H1 (cell line): ENCODE data around the gene KYNU. TPM values are rescaled to one million over a fixed set of nuclear protein-coding genes. Genes with fewer than 3 reads are reported as not detected.

ENCODE experiments used
- CTCF ChIA-PET: fragments of 300-600 bp; sonication (Branson Sonifier 250); formaldehyde crosslinking; loops from one replicate; lab custom pipeline; 2021; ENCODE audit not compliant: partially characterized antibody; lab: Charles Lee
- POLR2A ChIA-PET: fragments of 300-600 bp; sonication (Branson Sonifier 250); formaldehyde crosslinking; loops from one replicate; lab custom pipeline; 2021; ENCODE audit warnings: inconsistent platforms; ENCODE audit not compliant: partially characterized antibody; lab: Charles Lee
- DNase-seq, 2 experiments: peaks; one replicate each; pipeline versions ENCODE4 v3.0.0 to v3.0.0-alpha.2; 2010 to 2022; ENCODE audit warnings: low spot score in 2 of 2, low read depth in 1 of 2, mixed read lengths in 1 of 2
- FAIRE-seq: peaks from 2 replicates; lab custom pipeline; 2011; peaks lifted over from hg19 to GRCh38; lab: Jason Lieb, UNC
- H2AFZ ChIP-seq: 2 replicates; pipeline ENCODE4 v1.8.1; 2012; ENCODE audit warnings: low read length, inconsistent platforms
- H2AK5ac ChIP-seq: 2 replicates; pipeline ENCODE4 v1.6.1; 2013; ENCODE audit warnings: low read depth, low read length
- H2BK120ac ChIP-seq: replicated peaks from 2 replicates; pipeline ENCODE3; 2013; ENCODE audit warnings: low read depth, low read length, inconsistent platforms
- H2BK12ac ChIP-seq: 2 replicates; pipeline ENCODE4 v1.6.1; 2013; ENCODE audit warnings: low read depth, low read length
- H2BK15ac ChIP-seq: 2 replicates; pipeline ENCODE4 v1.6.1; 2013; ENCODE audit warnings: low read length
- H2BK20ac ChIP-seq: 2 replicates; pipeline ENCODE4 v1.6.1; 2013; ENCODE audit warnings: low read length
- H2BK5ac ChIP-seq: 2 replicates; pipeline ENCODE4 v1.6.1; 2013; ENCODE audit warnings: low read depth, low read length
- H3K14ac ChIP-seq: 2 replicates; pipeline ENCODE4 v1.6.1; 2013; ENCODE audit warnings: inconsistent platforms; ENCODE audit not compliant: insufficient read length
- H3K18ac ChIP-seq: 2 replicates; pipeline ENCODE4 v1.6.1; 2013; ENCODE audit warnings: low read length; ENCODE audit errors: extremely low read depth
- H3K23ac ChIP-seq: 2 replicates; pipeline ENCODE4 v1.6.1; 2013; ENCODE audit warnings: inconsistent platforms; ENCODE audit not compliant: insufficient read length
- H3K23me2 ChIP-seq: 2 replicates; pipeline ENCODE4 v1.6.1; 2013; ENCODE audit warnings: low read depth, low read length
- H3K27ac ChIP-seq: 2 replicates; pipeline ENCODE4 v1.6.1; 2011; ENCODE audit warnings: low read depth, low read length, inconsistent platforms
- H3K27me3 ChIP-seq, 4 experiments: replicated peaks in 1 of 4; 1 replicate in 1 of 4; 2 replicates in 3 of 4; pipeline versions ENCODE4 v1.6.1 to v1.8.1; 2011 to 2013; ENCODE audit warnings: low read length in 3 of 4, mild to moderate bottlenecking in 3 of 4, inconsistent platforms in 2 of 4, mixed read lengths in 2 of 4, moderate library complexity in 1 of 4; ENCODE audit not compliant: control insufficient read depth in 3 of 4, insufficient read depth in 3 of 4; ENCODE audit errors: extremely low read depth in 1 of 4
- H3K36me3 ChIP-seq, 4 experiments: 2 replicates each; pipeline versions ENCODE4 v1.6.1 to v1.8.1; 2011 to 2013; ENCODE audit warnings: mild to moderate bottlenecking in 4 of 4, low read length in 3 of 4, moderate library complexity in 2 of 4, control low read depth in 1 of 4, inconsistent platforms in 1 of 4; ENCODE audit not compliant: insufficient read depth in 4 of 4, control insufficient read depth in 2 of 4
- H3K4ac ChIP-seq: replicated peaks from 2 replicates; pipeline ENCODE3; 2013; ENCODE audit warnings: low read length, low read depth, mixed read lengths, inconsistent platforms; ENCODE audit not compliant: insufficient read length
- H3K4me1 ChIP-seq, 4 experiments: replicated peaks in 1 of 4; 1 replicate in 1 of 4; 2 replicates in 3 of 4; pipeline versions ENCODE4 v1.6.1 to v1.8.1; 2011 to 2013; ENCODE audit warnings: low read length in 3 of 4, inconsistent platforms in 2 of 4, mixed read lengths in 1 of 4; ENCODE audit not compliant: insufficient read depth in 4 of 4, control insufficient read depth in 3 of 4
- H3K4me2 ChIP-seq, 2 experiments: 2 replicates each; pipeline versions ENCODE4 v1.6.1 to v1.8.1; 2011 to 2013; ENCODE audit warnings: low read depth in 2 of 2, low read length in 2 of 2, control low read depth in 1 of 2, inconsistent platforms in 1 of 2, mild to moderate bottlenecking in 1 of 2; ENCODE audit not compliant: insufficient read depth in 1 of 2
- H3K4me3 ChIP-seq, 4 experiments: fragments of 200-600, 300-600 bp in 1 of 4; sonication (generic), shearing (Covaris generic), sonication (Bioruptor Twin) in 1 of 4; 2 replicates each; pipeline versions ENCODE4 v1.5.1 to v1.8.1; 2011 to 2016; ENCODE audit warnings: low read length in 4 of 4, low read depth in 3 of 4, control low read depth in 2 of 4, inconsistent platforms in 2 of 4, mild to moderate bottlenecking in 2 of 4, mixed read lengths in 1 of 4, moderate library complexity in 1 of 4; ENCODE audit not compliant: insufficient read depth in 2 of 4; ENCODE audit errors: extremely low read depth in 1 of 4
- H3K56ac ChIP-seq: replicated peaks from 2 replicates; pipeline ENCODE3; 2013; ENCODE audit warnings: low read depth, mild to moderate bottlenecking, mixed read lengths, low read length, inconsistent platforms; ENCODE audit not compliant: insufficient read length
- H3K79me1 ChIP-seq: 2 replicates; pipeline ENCODE4 v1.6.1; 2013; ENCODE audit warnings: low read depth, low read length, control low read depth
- H3K79me2 ChIP-seq, 2 experiments: 2 replicates each; pipeline versions ENCODE4 v1.6.1 to v1.8.1; 2012 to 2013; ENCODE audit warnings: low read length in 2 of 2, mild to moderate bottlenecking in 2 of 2, inconsistent platforms in 1 of 2; ENCODE audit not compliant: insufficient read depth in 2 of 2, control insufficient read depth in 1 of 2
- H3K9ac ChIP-seq, 4 experiments: replicated peaks in 1 of 4; 1 replicate in 1 of 4; 2 replicates in 3 of 4; pipeline versions ENCODE4 v1.6.1 to v1.8.1; 2011 to 2013; ENCODE audit warnings: low read depth in 3 of 4, low read length in 3 of 4, control low read depth in 2 of 4, mild to moderate bottlenecking in 2 of 4, moderate library complexity in 2 of 4, inconsistent platforms in 1 of 4; ENCODE audit errors: extremely low read depth in 1 of 4
- H3K9me3 ChIP-seq, 2 experiments: 2 replicates each; pipeline versions ENCODE4 v1.6.1 to v1.8.1; 2012 to 2013; ENCODE audit warnings: mild to moderate bottlenecking in 2 of 2, moderate library complexity in 2 of 2, control low read depth in 1 of 2, inconsistent platforms in 1 of 2, low read depth in 1 of 2, low read length in 1 of 2, mixed read lengths in 1 of 2; ENCODE audit not compliant: insufficient read depth in 2 of 2
- H4K20me1 ChIP-seq, 2 experiments: replicated peaks in 1 of 2; 2 replicates each; pipeline versions ENCODE3 to v1.8.1; 2011 to 2013; ENCODE audit warnings: inconsistent platforms in 2 of 2, low read length in 2 of 2, mild to moderate bottlenecking in 1 of 2; ENCODE audit not compliant: insufficient read depth in 2 of 2, control insufficient read depth in 1 of 2
- H4K5ac ChIP-seq: 2 replicates; pipeline ENCODE4 v1.6.1; 2013; ENCODE audit warnings: low read length, low read depth, mixed read lengths, inconsistent platforms; ENCODE audit not compliant: insufficient read length
- H4K8ac ChIP-seq: 2 replicates; pipeline ENCODE4 v1.8.0; 2013; ENCODE audit warnings: mild to moderate bottlenecking, moderate library complexity, low read length, inconsistent platforms; ENCODE audit not compliant: insufficient read depth; ENCODE audit errors: extremely low read depth
- H4K91ac ChIP-seq: replicated peaks from 2 replicates; pipeline ENCODE3; 2013; ENCODE audit warnings: low read length, mixed read lengths, inconsistent platforms; ENCODE audit not compliant: insufficient read length
- BCL11A ChIP-seq, 2 experiments: IDR thresholded peaks; one replicate each; pipeline ENCODE4 v1.6.1; 2011; ENCODE audit warnings: low read depth in 2 of 2, low read length in 2 of 2, mild to moderate bottlenecking in 2 of 2
- BRCA1 ChIP-seq: IDR thresholded peaks from 2 replicates; pipeline ENCODE4 v1.6.1; 2012; ENCODE audit warnings: low read depth, low read length, improper control_type of control experiment
- CREB1 ChIP-seq: IDR thresholded peaks from 2 replicates; pipeline ENCODE4 v1.6.1; 2012; ENCODE audit warnings: inconsistent platforms
- JUN ChIP-seq: IDR thresholded peaks from 2 replicates; pipeline ENCODE4 v1.6.1; 2011; ENCODE audit warnings: low read depth, mild to moderate bottlenecking, improper control_type of control experiment, low read length
- PHF8 ChIP-seq: fragments of 200-600 bp; sonication (generic); conservative IDR thresholded peaks from 2 replicates; pipeline ENCODE4 v1.7.1; 2012; ENCODE audit warnings: low read depth, mild to moderate bottlenecking, inconsistent platforms, low read length, moderate library complexity
- SAP30 ChIP-seq: fragments of 300-600 bp; sonication (generic); IDR thresholded peaks from 2 replicates; pipeline ENCODE4 v1.7.1; 2012; ENCODE audit warnings: low read length, moderate library complexity, mild to moderate bottlenecking, inconsistent platforms; ENCODE audit not compliant: insufficient read depth, insufficient replicate concordance
- TBP ChIP-seq: IDR thresholded peaks from 2 replicates; pipeline ENCODE4 v1.6.1; 2011; ENCODE audit warnings: low read depth, low read length, improper control_type of control experiment
- TEAD4 ChIP-seq: IDR thresholded peaks from 2 replicates; pipeline ENCODE4 v1.6.1; 2012; ENCODE audit warnings: low read depth, low read length, inconsistent platforms, mixed read lengths
- ZNF274 ChIP-seq: IDR thresholded peaks from 2 replicates; pipeline ENCODE4 v1.7.0; 2012; ENCODE audit warnings: low read length, borderline replicate concordance; ENCODE audit errors: extremely low read depth
- WGBS, 2 experiments: shearing (Covaris generic) in 1 of 2; methylation state at CpG; one replicate each; pipeline versions ENCODE4 v1.1.6 to v1.1.7; 2013 to 2015; ENCODE audit warnings: low lambda C conversion rate in 2 of 2, mixed read lengths in 2 of 2, inconsistent platforms in 1 of 2, low coverage in 1 of 2, missing lambda C conversion rate in 1 of 2; ENCODE audit not compliant: insufficient replicate concordance in 2 of 2, insufficient coverage in 1 of 2, insufficient read length in 1 of 2; ENCODE audit errors: extremely low coverage in 1 of 2, missing lambda C conversion rate in 1 of 2; 5-methylcytosine and 5-hydroxymethylcytosine counted together
- polyA plus RNA-seq, 7 experiments: library from polyadenylated mRNA; depleted of rRNA in 3 of 7; stranded (reverse) in 5 of 7; unstranded in 2 of 7; fragments of >200 nt in 5 of 7; fragments of 200-250 nt in 2 of 7; gene quantifications; 1 replicate in 5 of 7; 2 replicates in 1 of 7; 4 replicates in 1 of 7; pipeline versions ENCODE4 v1.2.1 to v1.2.3, GENCODE V29; 2011 to 2013; ENCODE audit warnings: missing spikeins in 2 of 7, mixed read lengths in 2 of 7
- total RNA-seq: library from RNA; stranded (reverse); fragmentation: NEBNext Ultra II Directional; extraction: Animal tissue kit (Norgen Biotek cat#: 25700); gene quantifications from 2 replicates; pipeline ENCODE4 v1.2.1, GENCODE V29; 2021

Gene KYNU
- total and polyA plus RNA-seq, 2 of the 8 experiments (the other 6 are each of a cell fraction or from before 2014, with no cell fraction given), result 0.09 to 0.13 TPM

DNA sequence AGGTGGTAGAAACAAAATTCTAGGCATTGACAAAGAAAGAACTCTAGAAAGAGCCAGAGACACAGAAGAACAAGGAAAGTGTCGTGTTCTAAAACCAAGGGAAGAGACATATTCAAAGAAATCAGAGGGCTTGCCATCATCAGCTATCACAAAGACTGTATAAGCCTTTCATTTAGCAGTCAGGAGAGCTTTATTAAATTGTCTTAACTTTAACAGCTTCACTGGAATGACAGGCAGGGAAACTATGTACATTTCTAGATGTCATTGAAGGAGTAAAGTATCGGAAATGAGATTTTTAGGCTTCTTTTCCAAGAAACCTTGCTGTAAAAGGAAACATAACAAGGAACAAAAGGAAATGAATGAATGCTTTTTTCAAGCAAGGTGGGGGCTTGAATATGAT lies 15.8 kb downstream of the KYNU start:
- Histone ChIP-seq H4K20me1 (no peaks in the 10 kb centered on the region), H2AFZ (no peak overlapping the region), H3K79me2 (no peaks in the 10 kb centered on the region), H3K36me3 (no peaks in the 10 kb centered on the region), H2BK20ac (no peak overlapping the region), H4K91ac (no peak overlapping the region), H2BK15ac (no peak overlapping the region), H3K27ac (no peak overlapping the region), H3K9ac (no peak overlapping the region), H3K4ac (no peak overlapping the region), H3K56ac (no peak overlapping the region), H4K5ac (no peak overlapping the region), H2BK5ac (no peak overlapping the region), H3K23me2 (no peaks in the 10 kb centered on the region), H2BK12ac (no peak overlapping the region), H3K23ac (no peak overlapping the region), H3K4me1 (peaks cover 0 to 4% (median 0%) of the 10 kb centered on the region in 4 experiments; a peak in 1 of 7 replicates), H3K4me2 (no peak overlapping the region), H3K9me3 (no peaks in the 10 kb centered on the region), H3K4me3 (no peak overlapping the region), H2AK5ac (no peak overlapping the region), H2BK120ac (no peak overlapping the region), H3K18ac (no peak overlapping the region), H4K8ac (no peak overlapping the region), H3K27me3 (no peaks in the 10 kb centered on the region), H3K14ac (no peak overlapping the region), H3K79me1 (no peaks in the 10 kb centered on the region)
- no peak for FAIRE-seq
- no peak for DNase-seq
- 91% methylated on average over 2 of the region's 2 CpGs; no CpG with 5 or more reads in 1 of the 2 experiments for WGBS, 2 experiments
- ChIA-PET POLR2A (no interaction called here), CTCF (no interaction called here)
- TF ChIP-seq CREB1 (no peak), PHF8 (no peak), SAP30 (no peak), BCL11A (IDR thresholded peaks at IDR 0.05; ENCODE audit: low read depth in 2 of 2, low read length in 2 of 2) (no peak), TEAD4 (no peak), BRCA1 (no peak), ZNF274 (no peak), TBP (no peak), JUN (no peak)
